HUES64 (cell line): ENCODE data around the gene EIF5A.

ENCODE experiments used
- H3K27ac ChIP-seq: 2 replicates; pipeline ENCODE4 v1.7.0; 2013; ENCODE audit warnings: low read depth, low read length, inconsistent platforms
- H3K27me3 ChIP-seq: 2 replicates; pipeline ENCODE4 v1.6.1; 2013; ENCODE audit warnings: mild to moderate bottlenecking, low read length; ENCODE audit not compliant: insufficient read depth
- H3K36me3 ChIP-seq: 2 replicates; pipeline ENCODE4 v1.6.1; 2013; ENCODE audit warnings: mild to moderate bottlenecking, low read length; ENCODE audit not compliant: insufficient read depth
- H3K4me1 ChIP-seq: 2 replicates; pipeline ENCODE4 v1.6.1; 2013; ENCODE audit warnings: mild to moderate bottlenecking, low read length, moderate library complexity; ENCODE audit not compliant: insufficient read depth
- H3K4me3 ChIP-seq: 2 replicates; pipeline ENCODE4 v1.5.1; 2013; ENCODE audit warnings: mild to moderate bottlenecking, low read length, moderate library complexity
- H3K9ac ChIP-seq: 2 replicates; pipeline ENCODE4 v1.6.1; 2013; ENCODE audit warnings: mild to moderate bottlenecking, low read depth, low read length
- H3K9me3 ChIP-seq: 2 replicates; pipeline ENCODE4 v1.6.1; 2013; ENCODE audit warnings: low read depth, low read length; ENCODE audit not compliant: insufficient read depth
- WGBS: fragments of 150-250, 120-280 bp; methylation state at CpG from one replicate; pipeline ENCODE4 v1.1.7; 2013; ENCODE audit warnings: missing lambda C conversion rate; 5-methylcytosine and 5-hydroxymethylcytosine counted together

Gene EIF5A

DNA sequence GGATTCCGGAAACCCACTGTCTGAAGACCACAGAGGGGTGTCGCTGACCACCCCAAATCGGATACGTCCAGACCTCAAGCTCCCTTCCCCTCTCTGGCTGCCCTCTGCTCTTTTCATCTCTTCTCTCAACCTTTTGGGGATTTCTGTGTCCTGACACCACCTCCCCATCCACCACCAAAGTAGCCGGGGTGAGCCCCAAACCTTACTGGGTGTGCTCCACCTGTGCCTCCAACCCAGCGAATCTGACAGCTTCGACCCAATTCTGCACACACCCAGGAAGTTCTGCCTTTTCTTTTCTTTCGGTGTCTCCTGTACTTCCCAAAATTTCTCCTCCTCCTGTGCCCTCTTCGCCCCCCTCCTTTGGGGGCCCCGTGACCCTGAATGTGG is 45.1 kb downstream of the EIF5A start:
- H3K4me1 ChIP-seq: peaks cover 12% of the 10 kb centered on the region
- 43% methylated on average over 10 of the region's 10 CpGs for WGBS
- H3K27ac ChIP-seq: peak overlapping the region; percentile 94; the same call in 1 of the 2 replicates

DNA sequence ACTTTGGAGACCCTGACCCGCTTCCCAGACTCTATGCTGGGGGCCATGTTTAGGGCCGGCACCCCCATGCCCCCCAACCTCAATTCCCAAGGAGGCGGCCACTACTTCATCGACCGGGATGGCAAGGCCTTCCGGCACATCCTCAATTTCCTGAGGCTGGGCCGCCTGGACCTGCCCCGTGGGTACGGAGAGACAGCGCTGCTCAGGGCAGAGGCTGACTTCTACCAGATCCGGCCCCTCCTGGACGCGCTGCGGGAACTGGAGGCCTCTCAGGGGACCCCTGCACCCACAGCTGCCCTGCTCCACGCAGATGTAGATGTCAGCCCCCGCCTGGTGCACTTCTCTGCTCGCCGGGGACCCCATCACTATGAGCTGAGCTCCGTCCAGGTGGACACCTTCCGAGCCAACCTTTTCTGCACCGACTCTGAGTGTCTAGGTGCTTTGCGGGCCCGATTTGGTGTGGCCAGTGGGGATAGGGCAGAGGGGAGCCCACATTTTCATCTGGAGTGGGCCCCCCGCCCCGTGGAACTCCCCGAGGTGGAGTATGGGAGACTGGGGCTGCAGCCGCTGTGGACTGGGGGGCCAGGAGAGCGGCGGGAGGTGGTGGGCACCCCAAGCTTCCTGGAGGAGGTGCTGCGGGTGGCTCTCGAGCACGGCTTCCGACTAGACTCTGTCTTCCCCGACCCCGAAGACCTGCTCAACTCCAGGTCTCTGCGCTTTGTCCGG is 45.6 kb downstream of the EIF5A start:
- Histone ChIP-seq H3K27me3 (0 out of 2 replicates have a peak, but pooled peaks cover 3% of the 10 kb centered on the region), H3K9me3 (no peaks in the 10 kb centered on the region), H3K9ac (no peak overlapping the region), H3K27ac (no peak overlapping the region), H3K4me3 (peak overlapping the region; percentile 91), H3K36me3 (no peaks in the 10 kb centered on the region), H3K4me1 (peaks cover 12% of the 10 kb centered on the region)
- 94% methylated on average over 37 of the region's 37 CpGs for WGBS

More for the DNA sequence above, 45.1 kb downstream of the EIF5A start:
- Histone ChIP-seq H3K27me3 (0 out of 2 replicates have a peak, but pooled peaks cover 3% of the 10 kb centered on the region), H3K4me3 (peak overlapping the region; percentile 91), H3K36me3 (no peaks in the 10 kb centered on the region), H3K9ac (peak overlapping the region; percentile 88; the same call in 1 of the 2 replicates), H3K9me3 (no peaks in the 10 kb centered on the region)

DNA sequence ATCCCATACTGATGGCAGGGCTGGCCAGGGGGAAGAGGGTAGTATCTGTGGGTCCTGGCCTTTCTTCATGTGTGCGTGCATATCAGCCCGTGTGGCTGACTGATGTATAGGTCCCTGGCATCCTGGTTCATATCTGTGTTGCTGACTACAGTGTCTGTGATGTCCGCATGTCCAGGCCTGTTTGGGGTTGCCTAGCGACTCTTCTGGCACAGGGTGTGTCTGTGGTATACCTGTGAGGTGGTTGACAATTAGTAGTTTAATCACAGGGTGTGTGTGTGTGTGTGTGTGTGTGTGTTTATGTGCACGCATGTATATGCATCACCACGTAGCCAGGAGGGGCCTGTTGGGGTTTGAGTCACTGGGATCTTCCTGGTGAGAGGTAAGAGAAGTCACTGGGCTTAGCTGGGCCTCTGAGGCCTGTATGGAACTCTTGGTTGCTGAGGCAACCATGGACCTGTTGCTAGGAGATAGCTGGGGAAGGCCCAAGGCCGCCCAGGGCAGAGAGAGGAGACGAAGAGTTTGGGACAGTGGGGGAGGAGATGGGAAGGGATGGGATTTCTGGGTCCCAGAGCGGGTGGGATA is 46.9 kb downstream of the EIF5A start:
- Histone ChIP-seq H3K4me1 (peaks cover 10% of the 10 kb centered on the region), H3K27ac (no peak overlapping the region), H3K4me3 (no peak overlapping the region), H3K27me3 (0 out of 2 replicates have a peak, but pooled peaks cover 3% of the 10 kb centered on the region), H3K9me3 (no peaks in the 10 kb centered on the region), H3K9ac (no peak overlapping the region), H3K36me3 (no peaks in the 10 kb centered on the region)
- WGBS: 78% methylated on average over 9 of the region's 9 CpGs

DNA sequence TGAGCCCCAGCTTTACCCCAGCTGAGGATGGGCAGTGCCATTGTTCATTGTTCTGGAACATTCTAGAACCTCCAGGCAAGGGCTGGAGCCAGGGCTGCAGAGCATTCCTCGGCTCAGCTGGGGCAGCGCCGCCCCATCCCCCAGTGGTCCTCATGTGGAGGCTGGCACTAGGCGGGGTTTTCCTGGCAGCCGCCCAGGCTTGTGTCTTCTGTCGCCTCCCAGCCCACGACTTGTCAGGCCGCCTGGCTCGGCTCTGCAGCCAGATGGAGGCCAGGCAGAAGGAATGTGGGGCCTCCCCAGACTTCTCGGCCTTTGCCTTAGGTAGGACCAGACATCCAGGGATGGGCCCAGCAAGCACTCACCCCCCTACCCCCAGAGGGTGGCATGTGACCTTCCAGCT is 47.6 kb downstream of the EIF5A start, which contains the start of gene TMEM95:
TMEM95 (plus strand) TSS at position 104 of the 400 bp plus-strand sequence; CDS start at position 153, 49 bp downstream.
- H3K27ac ChIP-seq: no peak within 1 kb of the TSS
- no peak within 1 kb of the TSS for H3K4me3 ChIP-seq
- H3K9me3 ChIP-seq: no peaks in the 10 kb centered on the region
- peaks cover 3% of the 10 kb centered on the region; the same call in 1 of the 2 replicates for H3K4me1 ChIP-seq
- 0 out of 2 replicates have a peak, but pooled peaks cover 3% of the 10 kb centered on the region for H3K27me3 ChIP-seq
- no peak within 1 kb of the TSS for H3K9ac ChIP-seq
- H3K36me3 ChIP-seq: no peaks in the 10 kb centered on the region
- WGBS: 79% methylated on average over 10 of the region's 10 CpGs

DNA sequence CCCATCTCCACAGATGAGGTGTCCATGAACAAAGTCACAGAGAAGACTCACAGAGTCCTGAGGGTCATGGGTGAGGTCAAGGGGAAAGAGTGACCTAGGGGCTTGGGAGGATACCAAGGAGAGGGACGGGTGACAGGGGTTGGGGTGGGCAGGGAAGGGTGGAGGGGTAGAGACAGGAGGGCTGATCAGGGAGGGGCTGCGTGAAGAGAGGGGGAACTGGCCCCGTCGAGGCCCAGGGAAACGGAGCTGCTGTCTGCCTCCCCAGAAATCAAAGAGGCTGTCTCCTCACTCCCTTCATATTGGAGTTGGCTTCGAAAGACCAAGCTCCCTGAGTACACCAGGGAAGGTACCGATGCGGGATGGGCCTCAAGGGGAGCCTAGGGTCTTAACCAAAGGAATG is 48.1 kb downstream of the EIF5A start:
- no peaks in the 10 kb centered on the region for H3K36me3 ChIP-seq
- no peak overlapping the region for H3K4me3 ChIP-seq
- H3K9me3 ChIP-seq: no peaks in the 10 kb centered on the region
- peaks cover 3% of the 10 kb centered on the region; the same call in 1 of the 2 replicates for H3K4me1 ChIP-seq
- no peak overlapping the region for H3K9ac ChIP-seq
- 78% methylated on average over 8 of the region's 8 CpGs for WGBS
- H3K27ac ChIP-seq: no peak overlapping the region
- 0 out of 2 replicates have a peak, but pooled peaks cover 3% of the 10 kb centered on the region for H3K27me3 ChIP-seq

DNA sequence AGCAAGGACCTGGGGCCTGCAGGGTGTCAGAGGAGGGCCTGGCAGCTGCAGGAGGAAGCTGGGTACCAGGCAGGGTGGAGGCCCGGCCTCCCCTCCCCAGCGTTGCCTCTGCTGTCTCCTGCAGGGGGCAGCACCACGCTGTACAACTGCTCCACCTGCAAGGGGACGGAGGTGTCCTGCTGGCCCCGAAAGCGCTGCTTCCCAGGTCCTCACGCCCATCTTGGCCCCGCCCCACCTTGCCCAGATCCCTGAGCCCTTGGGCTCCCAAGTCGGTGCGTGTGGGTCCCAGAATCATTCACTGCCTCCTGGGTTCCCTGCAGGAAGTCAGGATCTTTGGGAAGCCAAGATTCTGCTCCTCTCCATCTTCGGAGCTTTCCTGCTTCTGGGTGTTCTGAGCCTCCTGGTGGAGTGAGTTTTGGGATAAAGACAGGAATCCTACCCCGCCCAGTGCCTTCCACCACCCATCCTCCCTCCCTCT is 48.7 kb downstream of the EIF5A start:
- no peak overlapping the region for H3K27ac ChIP-seq
- no peaks in the 10 kb centered on the region for H3K9me3 ChIP-seq
- WGBS: 6% methylated on average over 11 of the region's 12 CpGs
- no peaks in the 10 kb centered on the region for H3K36me3 ChIP-seq
- peak overlapping the region; percentile 28; the same call in 1 of the 2 replicates for H3K4me3 ChIP-seq
- H3K4me1 ChIP-seq: peaks cover 3% of the 10 kb centered on the region; the same call in 1 of the 2 replicates
- no peak overlapping the region for H3K9ac ChIP-seq
- no peaks in the 10 kb centered on the region for H3K27me3 ChIP-seq

DNA sequence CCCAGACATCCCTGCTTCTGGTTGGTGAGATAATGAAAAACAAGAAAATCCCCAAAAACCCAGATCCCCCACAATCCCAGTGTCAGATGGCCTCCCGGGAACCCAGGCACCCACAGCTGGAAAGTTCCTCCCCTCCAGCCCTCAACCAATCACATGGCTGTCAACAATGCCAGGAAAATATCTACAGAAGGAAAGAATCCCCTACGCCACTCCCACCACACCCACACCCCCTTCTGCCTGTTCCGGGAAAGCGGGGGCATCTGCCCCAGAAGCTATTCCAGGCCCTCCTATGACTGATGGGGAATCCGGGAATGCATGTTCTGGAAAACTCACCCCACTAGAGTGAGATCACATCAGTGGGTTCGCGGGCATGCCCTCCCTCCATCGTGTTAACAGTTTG is 49.3 kb downstream of the EIF5A start:
- Histone ChIP-seq H3K9me3 (no peaks in the 10 kb centered on the region), H3K36me3 (no peaks in the 10 kb centered on the region), H3K27ac (no peak overlapping the region), H3K4me1 (peaks cover 3% of the 10 kb centered on the region; the same call in 1 of the 2 replicates), H3K27me3 (no peaks in the 10 kb centered on the region), H3K4me3 (no peak overlapping the region), H3K9ac (no peak overlapping the region)
- 88% methylated on average over 8 of the region's 8 CpGs for WGBS

DNA sequence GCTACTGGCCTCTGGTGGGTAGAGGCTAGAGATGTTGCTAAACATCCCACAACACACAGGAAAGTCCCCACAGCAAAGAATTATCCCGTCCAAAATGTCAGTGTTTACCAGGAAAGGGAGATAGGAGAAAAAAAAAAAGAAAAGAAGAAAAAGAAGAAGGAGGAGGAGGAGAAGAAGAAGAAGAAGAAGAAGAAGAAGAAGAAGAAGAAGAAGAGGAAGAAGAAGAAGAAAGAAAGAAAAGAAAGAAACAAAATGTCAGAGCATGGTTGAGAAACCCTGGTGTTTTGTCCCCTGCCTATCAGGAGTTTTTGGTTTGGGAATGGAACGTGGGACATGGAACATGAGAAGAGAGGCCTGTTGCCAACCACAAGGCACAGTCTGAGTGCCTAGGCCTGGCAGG is 50.0 kb downstream of the EIF5A start:
- Histone ChIP-seq H3K36me3 (no peaks in the 10 kb centered on the region), H3K27me3 (no peaks in the 10 kb centered on the region), H3K4me1 (peaks cover 3% of the 10 kb centered on the region; the same call in 1 of the 2 replicates), H3K4me3 (no peak overlapping the region), H3K27ac (no peak overlapping the region), H3K9ac (no peak overlapping the region), H3K9me3 (no peaks in the 10 kb centered on the region)
- 86% methylated on average over 2 of the region's 2 CpGs for WGBS

DNA sequence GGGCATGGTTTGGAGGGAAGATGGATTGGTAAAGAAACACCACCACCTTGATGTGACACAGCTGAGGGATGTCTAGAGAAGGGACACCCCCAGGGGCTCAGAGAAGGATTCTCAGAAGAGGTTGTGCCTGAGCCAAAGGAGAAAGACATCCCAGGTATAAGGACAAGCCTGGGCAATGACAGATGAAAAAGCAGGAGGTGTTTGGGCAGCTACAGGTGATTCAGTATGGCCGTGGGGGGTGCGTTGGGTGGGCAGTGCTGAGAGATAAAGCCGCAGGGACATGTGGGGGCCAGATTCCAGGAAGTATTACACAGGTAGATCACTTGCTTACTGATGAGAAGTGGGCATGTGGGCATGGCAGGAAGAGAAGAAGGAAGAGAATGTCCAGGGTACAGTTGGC is 54.5 kb downstream of the EIF5A start:
- Histone ChIP-seq H3K4me3 (no peak overlapping the region), H3K27ac (no peak overlapping the region), H3K36me3 (no peaks in the 10 kb centered on the region), H3K4me1 (no peaks in the 10 kb centered on the region; the same call in 1 of the 2 replicates), H3K9me3 (no peaks in the 10 kb centered on the region), H3K27me3 (no peaks in the 10 kb centered on the region), H3K9ac (no peak overlapping the region)
- WGBS: 85% methylated on average over 3 of the region's 3 CpGs
